ENCODE data around the gene SLITRK6. TPM values are rescaled to one million over a fixed set of nuclear protein-coding genes. Genes with fewer than 3 reads are reported as not detected.

Gene SLITRK6
- total and polyA plus RNA-seq, 2 of the 8 experiments (the other 6 are each of a cell fraction or from before 2014, with no cell fraction given): 0.11 to 0.17 TPM

DNA sequence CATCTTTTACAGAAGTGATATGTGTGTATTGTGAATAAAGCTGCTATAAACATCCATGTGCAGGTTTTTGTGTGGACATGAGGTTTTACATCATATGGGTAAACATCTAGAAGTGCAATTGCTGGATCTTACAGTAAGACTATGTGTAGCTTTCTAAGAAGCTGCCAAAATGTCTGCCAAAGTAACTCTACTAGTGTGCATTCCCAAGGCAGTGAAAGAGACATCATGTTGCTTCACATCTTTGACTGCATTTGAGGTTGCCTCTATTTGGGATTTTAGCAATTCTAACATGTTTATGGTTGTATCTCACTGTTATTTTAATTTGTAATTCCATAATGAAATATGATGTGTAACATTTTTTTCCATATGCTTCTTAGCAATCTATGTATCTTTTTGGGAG, 30.3 kb downstream of the SLITRK6 start (continued):
- no peak for TF ChIP-seq HDAC2 (IDR thresholded peaks at IDR 0.05; ENCODE audit: borderline replicate concordance in 1 of 2, low read depth in 2 of 2, low read length in 2 of 2)

All from H1 (cell line).